ENCODE data around the gene SDCBP2.

GRCh38 chr20:1306316-1307135, 22.4 kb downstream of the SDCBP2 start:
- TF ChIP-seq POLR2A (IDR thresholded peaks at IDR 0.05) (no peak), CTCF (IDR thresholded peaks at IDR 0.05) (no peak)

All from ovary (tissue), 3 donors.